Stomach smooth muscle (tissue), 2 donors: ENCODE data around the gene BCL2L11.

ENCODE experiments used
- H3K27ac ChIP-seq: one replicate; pipeline ENCODE4 v1.7.0; 2013; ENCODE audit warnings: mild to moderate bottlenecking, low read length, inconsistent platforms
- H3K27me3 ChIP-seq, 2 donors: one replicate each; pipeline ENCODE4 v1.7.0; 2013; ENCODE audit warnings: low read length in 2 of 2; ENCODE audit not compliant: insufficient read depth in 2 of 2, control insufficient read depth in 1 of 2
- H3K36me3 ChIP-seq, 2 donors: one replicate each; pipeline ENCODE4 v1.7.0; 2013; ENCODE audit warnings: low read length in 2 of 2; ENCODE audit not compliant: control insufficient read depth in 2 of 2, insufficient read depth in 2 of 2
- H3K4me1 ChIP-seq: one replicate; pipeline ENCODE4 v1.7.0; 2013; ENCODE audit warnings: low read length; ENCODE audit not compliant: control insufficient read depth, insufficient read depth
- H3K4me3 ChIP-seq, 2 donors: one replicate each; pipeline ENCODE4 v1.7.0; 2013; ENCODE audit warnings: low read length in 2 of 2
- H3K9ac ChIP-seq, 2 donors: one replicate each; pipeline ENCODE4 v1.7.0; 2013; ENCODE audit warnings: low read length in 2 of 2, mild to moderate bottlenecking in 1 of 2
- H3K9me3 ChIP-seq, 2 donors: one replicate each; pipeline ENCODE4 v1.7.0; 2013; ENCODE audit warnings: low read length in 2 of 2; ENCODE audit not compliant: control insufficient read depth in 2 of 2
- donor health status: healthy.
- donor health status: Pancreatic carcinoma.

BCL2L11 gene

GRCh38 chr2:111128096-111128495, 7.4 kb downstream of the BCL2L11 start:
- Histone ChIP-seq H3K36me3 (peaks cover 0 to 4% of the 10 kb centered on the region in 2 donors), H3K27ac (no peak overlapping the region), H3K9ac (no peak overlapping the region), H3K4me3 (no peak overlapping the region), H3K4me1 (peaks cover 6% of the 10 kb centered on the region), H3K9me3 (no peaks in the 10 kb centered on the region), H3K27me3 (no peaks in the 10 kb centered on the region)

GRCh38 chr2:111133603-111134002, 12.9 kb downstream of the BCL2L11 start:
- no peaks in the 10 kb centered on the region for H3K4me1 ChIP-seq
- H3K27ac ChIP-seq = no peak overlapping the region
- H3K27me3 ChIP-seq = no peaks in the 10 kb centered on the region
- H3K36me3 ChIP-seq = no peaks in the 10 kb centered on the region
- no peak overlapping the region for H3K4me3 ChIP-seq
- H3K9me3 ChIP-seq = no peaks in the 10 kb centered on the region
- H3K9ac ChIP-seq = no peak overlapping the region

GRCh38 chr2:111134055-111134454, 13.3 kb downstream of the BCL2L11 start:
- Histone ChIP-seq H3K9ac (no peak overlapping the region), H3K27me3 (no peaks in the 10 kb centered on the region), H3K27ac (no peak overlapping the region), H3K36me3 (peaks cover 0 to 2% of the 10 kb centered on the region in 2 donors), H3K4me3 (no peak overlapping the region), H3K4me1 (no peaks in the 10 kb centered on the region), H3K9me3 (no peaks in the 10 kb centered on the region)

- Histone ChIP-seq H3K9ac (no peak overlapping the region), H3K36me3 (peaks cover 0 to 6% of the 10 kb centered on the region in 2 donors), H3K27ac (no peak overlapping the region), H3K9me3 (no peaks in the 10 kb centered on the region), H3K4me1 (no peaks in the 10 kb centered on the region), H3K4me3 (no peak overlapping the region), H3K27me3 (no peaks in the 10 kb centered on the region)
Observed at GRCh38 chr2:111135237-111135909, 14.7 kb downstream of the BCL2L11 start.

GRCh38 chr2:111135910-111136297, 15.2 kb downstream of the BCL2L11 start:
- no peak overlapping the region for H3K9ac ChIP-seq
- H3K4me1 ChIP-seq = no peaks in the 10 kb centered on the region
- H3K36me3 ChIP-seq = peaks cover 0 to 6% of the 10 kb centered on the region in 2 donors
- H3K27ac ChIP-seq = no peak overlapping the region
- H3K9me3 ChIP-seq = no peaks in the 10 kb centered on the region
- no peak overlapping the region for H3K4me3 ChIP-seq
- no peaks in the 10 kb centered on the region for H3K27me3 ChIP-seq

- H3K4me1 ChIP-seq = no peaks in the 10 kb centered on the region
- H3K36me3 ChIP-seq = peaks cover 0 to 6% of the 10 kb centered on the region in 2 donors
Observed at GRCh38 chr2:111138839-111139238, 18.1 kb downstream of the BCL2L11 start.

GRCh38 chr2:111139637-111140317, 19.1 kb downstream of the BCL2L11 start:
- H3K9ac ChIP-seq = no peak overlapping the region
- H3K4me3 ChIP-seq = no peak overlapping the region
- no peaks in the 10 kb centered on the region for H3K9me3 ChIP-seq
- H3K36me3 ChIP-seq = peaks cover 0 to 6% of the 10 kb centered on the region in 2 donors
- H3K27ac ChIP-seq = no peak overlapping the region
- H3K4me1 ChIP-seq = no peaks in the 10 kb centered on the region
- H3K27me3 ChIP-seq = no peaks in the 10 kb centered on the region

More at GRCh38 chr2:111138839-111139238, 18.1 kb downstream of the BCL2L11 start:
- Histone ChIP-seq H3K27ac (no peak overlapping the region), H3K27me3 (no peaks in the 10 kb centered on the region), H3K9ac (no peak overlapping the region), H3K4me3 (no peak overlapping the region), H3K9me3 (no peaks in the 10 kb centered on the region)

- Histone ChIP-seq H3K9ac (no peak overlapping the region), H3K9me3 (no peaks in the 10 kb centered on the region), H3K4me3 (no peak overlapping the region), H3K4me1 (no peaks in the 10 kb centered on the region), H3K36me3 (peaks cover 0 to 6% of the 10 kb centered on the region in 2 donors), H3K27ac (no peak overlapping the region), H3K27me3 (no peaks in the 10 kb centered on the region)
Observed at GRCh38 chr2:111140815-111141214, 20.1 kb downstream of the BCL2L11 start.

GRCh38 chr2:111142101-111142500, 21.4 kb downstream of the BCL2L11 start:
- Histone ChIP-seq H3K9me3 (no peaks in the 10 kb centered on the region), H3K4me1 (no peaks in the 10 kb centered on the region), H3K27me3 (no peaks in the 10 kb centered on the region), H3K4me3 (no peak overlapping the region), H3K27ac (no peak overlapping the region), H3K9ac (no peak overlapping the region), H3K36me3 (peaks cover 0 to 6% of the 10 kb centered on the region in 2 donors)

- Histone ChIP-seq H3K27ac (no peak overlapping the region), H3K36me3 (peaks cover 0 to 6% of the 10 kb centered on the region in 2 donors), H3K4me3 (no peak overlapping the region), H3K27me3 (no peaks in the 10 kb centered on the region), H3K4me1 (no peaks in the 10 kb centered on the region), H3K9ac (no peak overlapping the region), H3K9me3 (no peaks in the 10 kb centered on the region)
Observed at GRCh38 chr2:111143107-111143842, 22.6 kb downstream of the BCL2L11 start.
